K562 (cell line): ENCODE measurements around the gene NAP1L2. TPM values are rescaled to one million over a fixed set of nuclear protein-coding genes. Genes with fewer than 3 reads are reported as not detected.

Source experiments
- ATAC-seq: fragments of 200-7000 bp; cut with Tn5 transposase; 3 replicates; pipeline ENCODE4 v1.9.1; 2020; ENCODE audit warnings: moderate library complexity
- BruUV-seq: library from RNA; stranded (reverse); fragments of 400-500 nt; replicated peaks from 2 replicates; lab custom pipeline; 2021; lab: Mats Ljungman, UMichigan
- CTCF ChIA-PET: fragments of 300-600 bp; formaldehyde crosslinking; extraction: SDS; loops from one replicate; lab custom pipeline; 2021; ENCODE audit warnings: low intra/inter-chr PET ratio; lab: Yijun Ruan, JAX
- POLR2A ChIA-PET: fragments of 300-600, 350-650 bp; sonication (Branson Sonifier 250); formaldehyde crosslinking; extraction: SDS; loops from one replicate; lab custom pipeline; 2021; ENCODE audit warnings: antibody characterized with exemption, inconsistent platforms; lab: Yijun Ruan, JAX
- DNase-seq, 4 experiments: peaks; one replicate each; pipeline versions ENCODE4 v3.0.0 to v3.0.0-alpha.2; 2011 to 2018; ENCODE audit warnings: low spot score in 3 of 4, mixed read lengths in 3 of 4; ENCODE audit errors: extremely low read depth in 1 of 4
- FAIRE-seq: peaks from 2 replicates; lab custom pipeline; 2011; peaks lifted over from hg19 to GRCh38; lab: Jason Lieb, UNC
- H2AFZ ChIP-seq: 2 replicates; pipeline ENCODE4 v1.6.0; 2011; ENCODE audit warnings: low read depth, low read length, control low read depth, inconsistent platforms
- H3K27ac ChIP-seq: fragments of 200-600 bp; 3 replicates; pipeline ENCODE4 v1.8.0; 2011; ENCODE audit warnings: low read depth, mild to moderate bottlenecking, control low read depth, inconsistent platforms, low read length, moderate library complexity, mixed read lengths; ENCODE audit errors: extremely low read depth
- H3K27me3 ChIP-seq, 2 experiments: fragments of 300-600 bp in 1 of 2; 2 replicates in 1 of 2; 3 replicates in 1 of 2; pipeline versions ENCODE4 v1.6.0 to v1.8.0; 2011; ENCODE audit warnings: inconsistent platforms in 2 of 2, low read length in 2 of 2, mild to moderate bottlenecking in 1 of 2, mixed read lengths in 1 of 2, moderate library complexity in 1 of 2; ENCODE audit not compliant: control insufficient read depth in 2 of 2, insufficient read depth in 2 of 2
- H3K36me3 ChIP-seq: fragments of 300-600 bp; 3 replicates; pipeline ENCODE4 v1.8.0; 2011; ENCODE audit warnings: mild to moderate bottlenecking, low read length, inconsistent platforms; ENCODE audit not compliant: control insufficient read depth, insufficient read depth
- H3K4me1 ChIP-seq, 2 experiments: fragments of 200-600 bp in 1 of 2; replicated peaks in 1 of 2; 2 replicates in 1 of 2; 3 replicates in 1 of 2; pipeline versions ENCODE4 v1.5.1 to v1.8.0; 2011; ENCODE audit warnings: inconsistent platforms in 2 of 2, low read length in 2 of 2, mild to moderate bottlenecking in 1 of 2, mixed read lengths in 1 of 2, moderate library complexity in 1 of 2; ENCODE audit not compliant: control insufficient read depth in 2 of 2, insufficient read depth in 2 of 2
- H3K4me2 ChIP-seq: 2 replicates; pipeline ENCODE4 v1.6.1; 2011; ENCODE audit warnings: low read length, control low read depth, inconsistent platforms, mixed read lengths; ENCODE audit not compliant: insufficient read depth
- H3K4me3 ChIP-seq: fragments of 200-600 bp; sonication (generic), shearing (Covaris generic); 2 replicates; pipeline ENCODE4 v1.5.1; 2016; ENCODE audit warnings: control low read depth, inconsistent platforms
- H3K79me2 ChIP-seq: fragments of 200-600 bp; 3 replicates; pipeline ENCODE4 v1.8.0; 2011; ENCODE audit warnings: low read length, inconsistent platforms; ENCODE audit not compliant: control insufficient read depth, insufficient read depth
- H3K9ac ChIP-seq, 2 experiments: 2 replicates each; pipeline versions ENCODE4 v1.6.0 to v1.6.1; 2011; ENCODE audit warnings: low read depth in 2 of 2, low read length in 2 of 2, control low read depth in 1 of 2, inconsistent platforms in 1 of 2, mild to moderate bottlenecking in 1 of 2, mixed read lengths in 1 of 2; ENCODE audit not compliant: insufficient read depth in 1 of 2
- H3K9me1 ChIP-seq: one replicate; pipeline ENCODE4 v1.6.0; 2011; ENCODE audit warnings: inconsistent platforms, mild to moderate bottlenecking, low read length, moderate library complexity; ENCODE audit not compliant: control insufficient read depth, insufficient read depth
- H3K9me3 ChIP-seq: replicated peaks from 2 replicates; pipeline ENCODE4 v1.5.1; 2011; ENCODE audit warnings: low read depth, low read length, inconsistent platforms; ENCODE audit not compliant: control insufficient read depth, insufficient read depth
- H4K20me1 ChIP-seq: replicated peaks from 2 replicates; pipeline ENCODE4 v1.6.1; 2011; ENCODE audit warnings: low read length, inconsistent platforms, mixed read lengths; ENCODE audit not compliant: control insufficient read depth, insufficient read depth
- CBFB ChIP-seq: sonication (generic); formaldehyde crosslinking; IDR thresholded peaks from 2 replicates; pipeline ENCODE4 v1.4.0; 2020; ENCODE audit warnings: mild to moderate bottlenecking, missing genetic modification reagents
- NRF1 ChIP-seq, 2 experiments: fragments of 450-650 bp; IDR thresholded peaks in 1 of 2; conservative IDR thresholded peaks in 1 of 2; 2 replicates each; pipeline ENCODE4 v1.6.1; 2014; ENCODE audit warnings: mild to moderate bottlenecking in 2 of 2
- ZNF449 ChIP-seq: fragments of 250-450 bp; sonication (Bioruptor Pico); IDR thresholded peaks from 2 replicates; pipeline ENCODE4 v1.8.0; 2022; ENCODE audit warnings: moderate library complexity, mild to moderate bottlenecking, inconsistent platforms
- WGBS: fragments of 100-300 bp; shearing (Covaris generic); methylation state at CpG from one replicate; pipeline ENCODE4 v1.1.6; 2016; ENCODE audit warnings: low coverage, mixed read lengths; ENCODE audit not compliant: insufficient coverage; ENCODE audit errors: missing lambda C conversion rate; 5-methylcytosine and 5-hydroxymethylcytosine counted together
- in situ Hi-C: fragments of 300-500 bp; cut with MboI; formaldehyde crosslinking; loops from 4 replicates; pipeline ENCODE4 v1.15.0; 2018; ENCODE audit warnings: inconsistent platforms, mixed read lengths
- intact Hi-C: fragments of 100-400 bp; cut with micrococcal nuclease; formaldehyde crosslinking; loops from 2 replicates; pipeline ENCODE4 v1.14.2; 2022
- polyA plus RNA-seq, 8 experiments: library from polyadenylated mRNA; depleted of rRNA in 4 of 8; stranded (reverse) in 5 of 8; unstranded in 3 of 8; fragments of >200 nt; fragmentation: Nextera tagmentation in 2 of 8; fragmentation: Illumina TruSeq in 1 of 8; extraction: Ambion mirVana in 2 of 8; extraction: Trizol in 1 of 8; gene quantifications; 2 replicates each; pipeline versions ENCODE4 v1.2.1 to v1.2.3, GENCODE V29; 2011 to 2014; ENCODE audit warnings: inconsistent platforms in 1 of 8, missing spikeins in 1 of 8
- total RNA-seq, 7 experiments: library from RNA; depleted of rRNA in 6 of 7; stranded (reverse); fragments of >200 nt in 6 of 7; fragmentation: Illumina TruSeq in 2 of 7; extraction: Trizol in 2 of 7; gene quantifications; 2 replicates each; pipeline versions ENCODE4 v1.2.1 to v1.2.3, GENCODE V29; 2011 to 2021; ENCODE audit warnings: low replicate concordance in 1 of 7

Gene NAP1L2
- total and polyA plus RNA-seq, 9 of the 15 experiments (the other 6 are each of a cell fraction or from before 2014, with no cell fraction given) = 0.03 to 0.16 (median 0.05) TPM; not detected in 5

DNA sequence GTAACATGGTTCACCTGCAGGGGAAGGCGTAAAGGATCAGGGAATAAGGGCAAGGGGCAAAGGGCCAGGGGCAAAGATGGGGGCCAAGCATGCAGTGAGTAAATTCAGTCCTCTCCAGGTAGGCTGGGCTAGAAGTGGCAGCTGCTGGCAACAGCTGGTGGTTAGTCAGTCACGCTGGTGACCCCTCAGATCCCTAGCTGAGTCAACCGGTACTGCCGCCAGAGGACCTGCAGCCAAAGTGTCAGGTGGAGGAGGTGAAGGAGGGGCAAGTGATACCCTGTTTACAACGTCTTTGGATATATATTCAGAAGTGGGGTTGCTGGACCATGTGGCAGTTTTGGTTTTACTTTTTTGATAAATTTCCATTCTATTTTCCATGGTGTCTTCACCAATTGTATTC, 24.6 kb upstream of the NAP1L2 start (continued):
- TF ChIP-seq NRF1 (conservative IDR thresholded peaks at IDR 0.05 in 1 of 2, IDR thresholded peaks at IDR 0.05 in 1 of 2) = no peak

DNA sequence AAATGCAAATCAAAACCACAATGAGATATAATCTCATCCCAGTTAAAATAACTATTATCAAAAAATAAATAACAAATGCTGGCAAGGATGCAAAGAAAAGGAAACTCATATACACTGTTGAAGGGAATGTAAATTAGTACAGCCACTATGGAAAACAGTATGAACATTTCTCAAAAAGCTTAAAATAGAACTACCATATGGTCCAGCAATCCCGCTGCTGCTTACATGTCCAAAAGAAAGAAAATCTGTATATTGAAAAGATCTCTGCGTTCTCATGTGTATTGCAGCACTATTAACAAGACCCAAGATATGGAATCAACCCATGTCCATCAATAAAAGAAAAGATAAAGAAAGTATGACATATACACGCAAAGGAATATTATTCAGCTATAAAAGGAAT, 3.0 kb upstream of the NAP1L2 start:
- no peaks in the 10 kb centered on the region for H4K20me1 ChIP-seq
- H2AFZ ChIP-seq = no peak overlapping the region
- no peak overlapping the region for H3K27ac ChIP-seq
- no peaks in the 10 kb centered on the region for H3K79me2 ChIP-seq
- H3K9me1 ChIP-seq = no peaks in the 10 kb centered on the region
- H3K9ac ChIP-seq = no peak overlapping the region
- H3K4me3 ChIP-seq = no peak overlapping the region
- in situ Hi-C loops = no loop called here
- DNase-seq (no peak), FAIRE-seq (no peak), ATAC-seq (no peak)
- TF ChIP-seq CBFB (CRISPR knock-in tag) (no peak), ZNF449 (CRISPR knock-in tag) (no peak)
- ChIA-PET POLR2A (no interaction called here), CTCF (no interaction called here)
- H3K4me2 ChIP-seq = no peak overlapping the region
- 0% methylated on average over 3 of the region's 3 CpGs for WGBS
- no peaks in the 10 kb centered on the region for H3K9me3 ChIP-seq
- no peaks in the 10 kb centered on the region for H3K4me1 ChIP-seq
- intact Hi-C loops = no loop called here
- no TSS peak for BruUV-seq
- H3K27me3 ChIP-seq = no peaks in the 10 kb centered on the region
- H3K36me3 ChIP-seq = no peaks in the 10 kb centered on the region
